ENCODE results near the gene NUMB.

DNA sequence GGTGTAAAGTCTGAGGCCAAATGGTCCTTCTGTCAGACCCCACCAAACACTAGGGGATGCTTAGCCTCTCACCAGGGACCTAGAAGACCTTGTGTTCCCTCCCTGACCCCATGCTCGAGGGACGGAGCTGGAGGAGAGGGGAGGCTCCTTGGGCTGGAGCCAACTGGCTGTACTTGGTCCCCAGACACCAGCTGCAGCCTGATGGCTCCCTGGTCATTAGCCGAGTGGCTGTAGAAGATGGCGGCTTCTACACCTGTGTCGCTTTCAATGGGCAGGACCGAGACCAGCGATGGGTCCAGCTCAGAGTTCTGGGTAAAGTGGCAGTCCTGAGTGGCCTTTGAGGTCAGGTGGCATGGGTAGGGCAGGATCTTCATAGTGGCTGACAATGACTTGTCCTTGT is 192.0 kb downstream of the NUMB start:
- TF ChIP-seq, protein P1, sequence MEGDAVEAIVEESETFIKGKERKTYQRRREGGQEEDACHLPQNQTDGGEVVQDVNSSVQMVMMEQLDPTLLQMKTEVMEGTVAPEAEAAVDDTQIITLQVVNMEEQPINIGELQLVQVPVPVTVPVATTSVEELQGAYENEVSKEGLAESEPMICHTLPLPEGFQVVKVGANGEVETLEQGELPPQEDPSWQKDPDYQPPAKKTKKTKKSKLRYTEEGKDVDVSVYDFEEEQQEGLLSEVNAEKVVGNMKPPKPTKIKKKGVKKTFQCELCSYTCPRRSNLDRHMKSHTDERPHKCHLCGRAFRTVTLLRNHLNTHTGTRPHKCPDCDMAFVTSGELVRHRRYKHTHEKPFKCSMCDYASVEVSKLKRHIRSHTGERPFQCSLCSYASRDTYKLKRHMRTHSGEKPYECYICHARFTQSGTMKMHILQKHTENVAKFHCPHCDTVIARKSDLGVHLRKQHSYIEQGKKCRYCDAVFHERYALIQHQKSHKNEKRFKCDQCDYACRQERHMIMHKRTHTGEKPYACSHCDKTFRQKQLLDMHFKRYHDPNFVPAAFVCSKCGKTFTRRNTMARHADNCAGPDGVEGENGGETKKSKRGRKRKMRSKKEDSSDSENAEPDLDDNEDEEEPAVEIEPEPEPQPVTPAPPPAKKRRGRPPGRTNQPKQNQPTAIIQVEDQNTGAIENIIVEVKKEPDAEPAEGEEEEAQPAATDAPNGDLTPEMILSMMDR (IDR thresholded peaks at IDR 0.05): no peak
- TF ChIP-seq SP1 (CRISPR knock-in tag; conservative IDR thresholded peaks at IDR 0.05): no peak
- TF ChIP-seq, protein P2, sequence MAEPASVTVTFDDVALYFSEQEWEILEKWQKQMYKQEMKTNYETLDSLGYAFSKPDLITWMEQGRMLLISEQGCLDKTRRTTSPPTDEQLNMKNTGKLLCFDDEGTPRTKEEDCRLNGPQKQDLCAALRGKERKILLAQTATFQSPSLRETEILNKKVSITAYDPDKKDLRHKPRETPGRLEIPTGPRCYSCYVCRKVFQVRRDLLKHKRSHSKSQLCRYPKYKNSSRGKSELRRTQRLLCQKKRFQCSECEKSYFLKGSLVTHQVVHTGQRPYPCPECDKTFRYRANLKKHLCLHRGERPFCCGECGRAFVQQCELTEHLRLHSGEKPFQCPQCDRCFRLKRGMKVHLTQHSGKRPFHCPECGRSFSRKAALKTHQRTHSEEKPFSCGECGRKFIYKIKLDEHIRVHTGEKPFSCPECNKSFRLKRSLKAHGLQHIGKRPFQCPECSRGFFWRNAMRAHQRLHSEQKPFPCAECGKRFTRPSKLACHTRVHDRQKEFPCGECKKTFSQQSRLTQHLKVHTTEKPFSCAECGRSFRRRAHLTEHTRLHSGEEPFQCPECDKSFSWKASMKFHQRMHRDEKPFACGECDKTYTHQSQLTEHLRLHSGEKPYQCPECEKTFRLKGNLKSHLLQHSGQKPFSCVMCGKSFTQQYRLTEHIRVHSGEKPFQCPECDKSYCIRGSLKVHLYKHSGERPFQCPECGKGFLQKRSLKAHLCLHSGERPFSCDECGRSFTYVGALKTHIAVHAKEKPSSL (CRISPR knock-in tag; conservative IDR thresholded peaks at IDR 0.05): no peak
- TF ChIP-seq RORB (CRISPR knock-in tag; IDR thresholded peaks at IDR 0.05): no peak
- TF ChIP-seq ATF3 (CRISPR knock-in tag; conservative IDR thresholded peaks at IDR 0.05): no peak

All from WTC11 (cell line).